NCI-H1417 treated with DMSO at 0.1 percent for 48 hours (cell line): Measurements from ENCODE around the gene FNDC11.

Experiments
- DNase-seq: peaks from one replicate; lab custom pipeline; 2025; lab: John Stamatoyannopoulos, UW

FNDC11 gene

GRCh38 chr20:63582382-63583063, 28.6 kb downstream of the FNDC11 start:
- no peak for DNase-seq

- no peak for DNase-seq
Measured at GRCh38 chr20:63585616-63586565, 31.9 kb downstream of the FNDC11 start.

- DNase-seq: no peak
Measured at GRCh38 chr20:63586797-63587196, 32.8 kb downstream of the FNDC11 start.

- no peak for DNase-seq
Measured at GRCh38 chr20:63587256-63587655, 33.3 kb downstream of the FNDC11 start.

GRCh38 chr20:63587776-63588591, 34.0 kb downstream of the FNDC11 start:
- DNase-seq: no peak

- no peak for DNase-seq
Measured at GRCh38 chr20:63588641-63589041, 34.7 kb downstream of the FNDC11 start.

GRCh38 chr20:63589261-63590217, 35.6 kb downstream of the FNDC11 start:
- no peak for DNase-seq

- DNase-seq: no peak
Measured at GRCh38 chr20:63590218-63591146, 36.5 kb downstream of the FNDC11 start.

GRCh38 chr20:63591147-63591533, 37.2 kb downstream of the FNDC11 start:
- DNase-seq: no peak

- DNase-seq: no peak
Measured at GRCh38 chr20:63591786-63592355, 37.9 kb downstream of the FNDC11 start.

- no peak for DNase-seq
Measured at GRCh38 chr20:63592661-63593060, 38.7 kb downstream of the FNDC11 start.

GRCh38 chr20:63594043-63594561, 40.1 kb downstream of the FNDC11 start:
- no peak for DNase-seq

- no peak for DNase-seq
Measured at GRCh38 chr20:63595416-63596127, 41.6 kb downstream of the FNDC11 start.

GRCh38 chr20:63596423-63596822, 42.5 kb downstream of the FNDC11 start:
- no peak for DNase-seq

GRCh38 chr20:63597651-63598478, 43.9 kb downstream of the FNDC11 start:
- DNase-seq: no peak

GRCh38 chr20:63598479-63599395, 44.8 kb downstream of the FNDC11 start:
- no peak for DNase-seq
